SH-SY5Y (cell line): Measurements from ENCODE around the gene CFAP251.

Experiments
- GATA2 ChIP-seq: IDR thresholded peaks from 2 replicates; pipeline ENCODE4 v1.6.1; 2011; ENCODE audit warnings: mild to moderate bottlenecking, low read depth, low read length
- GATA3 ChIP-seq: IDR thresholded peaks from 2 replicates; pipeline ENCODE4 v1.6.1; 2011; ENCODE audit warnings: low read depth, mild to moderate bottlenecking, low read length, moderate library complexity

- TF ChIP-seq GATA2 (no peak), GATA3 (no peak)
Measured at GRCh38 chr12:121873216-121873569, 45.2 kb upstream of the CFAP251 start.
